Upper lobe of left lung (tissue), 6 donors: ENCODE results near the gene RBM44. TPM values are rescaled to one million over a fixed set of nuclear protein-coding genes. Genes with fewer than 3 reads are reported as not detected.

Experiments used
- ATAC-seq, 2 donors: fragments of 200-7000 bp; cut with Tn5 transposase; one replicate each; pipeline ENCODE4 v1.9.1; 2022; ENCODE audit warnings: mild to moderate bottlenecking in 2 of 2, moderate library complexity in 2 of 2; ENCODE audit not compliant: low FRiP score in 2 of 2
- DNase-seq, 2 donors: peaks; one replicate each; pipeline ENCODE4 v3.0.0-alpha.2; 2019 to 2020
- H3K27ac ChIP-seq, 4 donors: fragments of 200-600 bp; sonication (generic); one replicate each; pipeline ENCODE4 v1.5.1; 2016 to 2019
- H3K27me3 ChIP-seq, 4 donors: fragments of 200-600 bp; sonication (generic); one replicate each; pipeline ENCODE4 v1.5.1; 2017 to 2019
- H3K36me3 ChIP-seq, 4 donors: fragments of 200-600 bp; sonication (generic); one replicate each; pipeline ENCODE4 v1.5.1; 2016 to 2019
- H3K4me1 ChIP-seq, 4 donors: fragments of 200-600 bp; sonication (generic); one replicate each; pipeline ENCODE4 v1.5.1; 2018 to 2019
- H3K4me3 ChIP-seq, 4 donors: fragments of 200-600 bp; sonication (generic); one replicate each; pipeline ENCODE4 v1.5.1; 2017 to 2019; ENCODE audit warnings: mild to moderate bottlenecking in 2 of 4, moderate library complexity in 1 of 4
- H3K9me3 ChIP-seq, 4 donors: fragments of 200-600 bp; sonication (generic); one replicate each; pipeline ENCODE4 v1.5.1; 2018 to 2019
- EP300 ChIP-seq, 4 donors: sonication (generic); formaldehyde crosslinking; IDR thresholded peaks; one replicate each; pipeline ENCODE4 v1.5.1; 2017; ENCODE audit warnings: antibody characterized with exemption in 4 of 4, control low read depth in 2 of 4
- POLR2A ChIP-seq, 4 donors: fragments of 450-650 bp; IDR thresholded peaks; one replicate each; pipeline ENCODE4 v1.5.1; 2016 to 2017; ENCODE audit warnings: antibody characterized with exemption in 4 of 4, mild to moderate bottlenecking in 2 of 4
- POLR2AphosphoS5 ChIP-seq, 2 donors: sonication (generic); formaldehyde crosslinking; IDR thresholded peaks; one replicate each; pipeline ENCODE4 v1.5.1; 2017; ENCODE audit warnings: antibody characterized with exemption in 2 of 2
- WGBS, 2 donors: methylation state at CpG; one replicate each; pipeline ENCODE4 v1.1.5; 2017 to 2018; 5-methylcytosine and 5-hydroxymethylcytosine counted together
- total RNA-seq, 6 donors: library from RNA; depleted of rRNA in 4 of 6; stranded (reverse); fragments of >200 nt in 4 of 6; gene quantifications; one replicate each; pipeline versions ENCODE4 v1.1.0 to v1.2.1, GENCODE V29; 2016 to 2021
- TF ChIP-seq, protein P1 (sequence below), 6 experiments: fragments of 450-650 bp in 4 of 6; fragments of 200-600 bp in 2 of 6; sonication (generic) in 2 of 6; IDR thresholded peaks; one replicate each; pipeline ENCODE4 v1.5.1; 2016 to 2019; ENCODE audit warnings: antibody characterized with exemption in 6 of 6
- donor health status: DM: no; HTN: no; CAD: no; lungs with moderate emphysema.
- donor health status: DM: no; HTN: yes; CAD: no; lungs with severe emphysema.

RBM44 gene
- total RNA-seq, 6 donors from 2014 or later: 0.44 to 2.8 (median 1.5) TPM

DNA sequence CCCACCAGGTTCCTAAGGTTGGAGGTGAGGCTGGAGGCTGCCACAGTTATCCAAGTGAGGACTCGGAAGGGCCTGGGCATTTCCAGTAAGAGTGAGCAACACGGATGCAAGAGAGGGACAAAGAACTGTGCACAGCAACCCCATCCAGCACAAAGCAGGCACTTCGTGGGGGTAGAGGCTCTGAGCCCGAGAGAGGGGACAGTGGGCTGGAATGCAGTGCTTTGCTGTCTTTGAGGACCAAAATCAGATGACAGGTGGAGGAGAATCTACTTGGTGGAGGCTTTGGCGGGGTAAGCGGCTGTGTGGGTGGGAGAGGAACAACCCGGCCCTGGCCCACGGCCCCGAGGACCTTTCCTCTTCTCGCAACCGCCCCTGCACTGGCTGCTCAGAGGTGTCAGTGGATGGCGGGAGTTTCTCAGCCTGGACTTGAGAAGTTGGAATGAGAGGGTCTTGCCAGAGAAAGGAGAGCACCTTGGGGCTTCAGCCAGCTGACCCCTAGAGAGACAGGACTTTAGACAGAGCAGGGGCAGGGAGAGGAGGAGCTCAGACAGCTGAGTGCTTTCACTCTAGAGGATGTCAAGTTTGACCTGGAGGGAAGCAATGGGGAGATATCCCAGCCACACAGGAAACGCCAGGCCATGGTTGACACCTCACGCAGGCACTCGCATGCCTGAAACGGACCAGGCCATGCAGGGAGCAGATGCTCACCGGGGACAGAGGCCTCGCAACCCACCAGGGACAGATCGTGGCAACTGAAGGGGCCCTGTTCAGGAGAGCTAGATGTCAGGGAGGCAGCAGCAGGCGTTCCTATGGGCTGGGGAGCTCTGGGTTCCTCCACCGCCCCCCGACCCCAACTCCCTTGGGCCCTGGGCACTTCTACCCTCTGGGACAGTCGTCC, 72.4 kb downstream of the RBM44 start:
- no peak overlapping the region for H3K4me3 ChIP-seq
- no peak for DNase-seq
- ATAC-seq: no peak
- H3K27me3 ChIP-seq: no peaks in the 10 kb centered on the region
- TF ChIP-seq, protein P1, sequence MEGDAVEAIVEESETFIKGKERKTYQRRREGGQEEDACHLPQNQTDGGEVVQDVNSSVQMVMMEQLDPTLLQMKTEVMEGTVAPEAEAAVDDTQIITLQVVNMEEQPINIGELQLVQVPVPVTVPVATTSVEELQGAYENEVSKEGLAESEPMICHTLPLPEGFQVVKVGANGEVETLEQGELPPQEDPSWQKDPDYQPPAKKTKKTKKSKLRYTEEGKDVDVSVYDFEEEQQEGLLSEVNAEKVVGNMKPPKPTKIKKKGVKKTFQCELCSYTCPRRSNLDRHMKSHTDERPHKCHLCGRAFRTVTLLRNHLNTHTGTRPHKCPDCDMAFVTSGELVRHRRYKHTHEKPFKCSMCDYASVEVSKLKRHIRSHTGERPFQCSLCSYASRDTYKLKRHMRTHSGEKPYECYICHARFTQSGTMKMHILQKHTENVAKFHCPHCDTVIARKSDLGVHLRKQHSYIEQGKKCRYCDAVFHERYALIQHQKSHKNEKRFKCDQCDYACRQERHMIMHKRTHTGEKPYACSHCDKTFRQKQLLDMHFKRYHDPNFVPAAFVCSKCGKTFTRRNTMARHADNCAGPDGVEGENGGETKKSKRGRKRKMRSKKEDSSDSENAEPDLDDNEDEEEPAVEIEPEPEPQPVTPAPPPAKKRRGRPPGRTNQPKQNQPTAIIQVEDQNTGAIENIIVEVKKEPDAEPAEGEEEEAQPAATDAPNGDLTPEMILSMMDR (IDR thresholded peaks at IDR 0.05): no peak
- TF ChIP-seq EP300 (IDR thresholded peaks at IDR 0.05): no peak
- no peak for TF ChIP-seq POLR2AphosphoS5 (IDR thresholded peaks at IDR 0.05)
- no peak for TF ChIP-seq POLR2A (IDR thresholded peaks at IDR 0.05)
- H3K4me1 ChIP-seq: peaks cover 0 to 7% (median 0%) of the 10 kb centered on the region in 4 donors
- H3K9me3 ChIP-seq: no peaks in the 10 kb centered on the region
- no peak overlapping the region for H3K27ac ChIP-seq
- WGBS, 2 donors: 76 to 79% methylated on average over 21 to 23 of the region's 23 CpGs
- H3K36me3 ChIP-seq: no peaks in the 10 kb centered on the region

DNA sequence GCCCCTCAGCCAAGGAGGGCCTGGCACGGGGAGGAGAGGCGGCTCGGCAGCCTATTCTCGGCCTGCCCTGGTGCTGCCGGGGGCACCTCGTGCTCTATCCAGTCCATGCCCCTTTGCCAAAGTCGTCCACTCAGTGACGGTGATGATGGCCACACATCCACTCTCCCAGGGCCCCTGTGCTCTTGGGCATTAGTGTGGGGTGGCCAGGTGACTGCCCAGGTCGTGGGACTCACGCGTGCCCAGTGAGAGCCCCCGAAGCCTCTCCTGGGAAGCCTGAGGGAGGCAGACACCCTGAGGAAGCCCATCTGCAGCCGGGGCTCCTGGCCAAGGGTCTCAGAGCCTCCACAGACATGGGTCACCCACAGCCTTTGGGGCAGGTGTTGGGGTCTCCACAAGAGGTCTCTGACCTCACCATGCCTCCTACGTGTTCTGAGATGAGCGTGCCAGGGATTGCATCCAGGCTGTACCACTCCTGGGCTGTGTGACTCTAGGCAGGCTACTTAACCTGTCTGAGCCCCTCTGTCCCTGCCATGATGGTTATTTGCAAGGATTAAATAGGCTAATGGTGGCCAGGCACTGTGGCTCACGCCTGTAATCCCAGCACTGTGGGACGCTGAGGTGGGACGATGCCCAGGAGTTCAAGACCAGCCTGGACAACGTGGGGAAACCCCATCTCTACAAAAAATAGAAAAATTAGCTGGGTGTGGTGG, 73.8 kb downstream of the RBM44 start:
- peaks cover 0 to 7% (median 0%) of the 10 kb centered on the region in 4 donors for H3K4me1 ChIP-seq
- H3K36me3 ChIP-seq: no peaks in the 10 kb centered on the region
- ATAC-seq: no peak
- no peak overlapping the region for H3K4me3 ChIP-seq
- DNase-seq: peak in 1 of 2 donors; percentile 56
- H3K27me3 ChIP-seq: no peaks in the 10 kb centered on the region
- WGBS, 2 donors: 75 to 89% methylated on average over 9 to 15 of the region's 19 CpGs
- TF ChIP-seq, protein P1 (IDR thresholded peaks at IDR 0.05): no peak
- no peak for TF ChIP-seq EP300 (IDR thresholded peaks at IDR 0.05)
- TF ChIP-seq POLR2AphosphoS5 (IDR thresholded peaks at IDR 0.05): no peak
- no peak for TF ChIP-seq POLR2A (IDR thresholded peaks at IDR 0.05)
- no peaks in the 10 kb centered on the region for H3K9me3 ChIP-seq
- H3K27ac ChIP-seq: no peak overlapping the region

DNA sequence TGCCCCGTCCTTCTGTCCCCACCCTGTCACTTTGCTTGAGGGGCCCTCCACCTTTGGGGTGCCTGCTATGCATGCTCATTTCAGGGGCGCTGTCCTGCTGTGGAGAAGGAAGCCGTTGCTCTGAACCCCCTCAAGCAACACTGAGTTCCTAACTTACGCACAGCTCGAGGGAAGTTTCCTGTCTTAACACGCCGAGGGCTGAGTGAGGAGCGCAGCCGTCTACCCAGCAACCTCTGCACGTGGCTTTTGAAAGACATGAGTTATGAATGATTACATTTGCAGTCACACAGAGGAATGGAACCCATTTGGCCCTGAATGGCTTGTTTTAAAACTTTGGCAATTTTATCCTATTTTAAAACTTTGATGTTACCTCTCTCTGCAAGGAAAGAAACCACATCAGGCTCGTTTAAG, 74.8 kb downstream of the RBM44 start:
- Histone ChIP-seq H3K36me3 (no peaks in the 10 kb centered on the region), H3K9me3 (no peaks in the 10 kb centered on the region), H3K27ac (no peak overlapping the region), H3K4me3 (no peak overlapping the region), H3K4me1 (peaks cover 0 to 7% (median 0%) of the 10 kb centered on the region in 4 donors), H3K27me3 (no peaks in the 10 kb centered on the region)
- WGBS, 2 donors: 39 to 41% methylated on average over 10 to 11 of the region's 11 CpGs
- no peak for DNase-seq
- no peak for TF ChIP-seq POLR2A (IDR thresholded peaks at IDR 0.05)
- no peak for TF ChIP-seq EP300 (IDR thresholded peaks at IDR 0.05)
- TF ChIP-seq, protein P1 (IDR thresholded peaks at IDR 0.05): no peak
- no peak for TF ChIP-seq POLR2AphosphoS5 (IDR thresholded peaks at IDR 0.05)
- no peak for ATAC-seq

DNA sequence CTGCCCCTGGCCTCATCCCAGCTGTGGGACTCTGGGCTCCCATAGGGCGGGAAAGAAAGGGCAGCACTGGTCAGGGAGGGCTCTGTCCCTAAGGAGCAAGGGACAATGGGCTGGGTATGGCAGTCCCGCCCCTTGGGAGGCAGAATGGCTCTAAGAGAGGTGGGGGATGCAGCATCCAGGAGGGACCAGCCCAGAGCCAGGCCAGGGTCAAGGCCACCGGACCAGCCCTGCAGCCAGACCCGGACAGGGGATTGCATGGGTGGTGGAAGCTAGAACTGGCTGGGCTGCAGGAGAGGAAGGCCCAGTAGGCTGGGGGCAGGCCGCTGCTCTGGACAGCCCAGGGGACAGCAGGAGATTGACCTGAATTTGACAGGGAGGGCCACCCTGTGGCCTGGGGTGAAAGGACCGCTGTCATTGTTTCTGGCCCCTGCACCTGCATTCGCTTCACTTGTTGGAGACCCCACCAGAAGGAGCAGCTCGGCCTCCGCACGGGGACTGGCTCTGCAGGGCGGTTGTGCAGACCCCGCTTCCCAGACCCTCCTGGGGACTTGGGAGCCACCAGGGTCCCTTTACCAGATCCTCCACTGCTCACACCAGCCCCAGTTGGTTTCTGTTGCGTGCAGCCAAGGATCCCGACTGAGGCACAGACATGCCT, 75.4 kb downstream of the RBM44 start:
- H3K27ac ChIP-seq: no peak overlapping the region
- 90 to 91% methylated on average over 3 to 11 of the region's 14 CpGs for WGBS, 2 donors
- no peaks in the 10 kb centered on the region for H3K36me3 ChIP-seq
- TF ChIP-seq, protein P1 (IDR thresholded peaks at IDR 0.05): no peak
- TF ChIP-seq EP300 (IDR thresholded peaks at IDR 0.05) (no peak), POLR2AphosphoS5 (IDR thresholded peaks at IDR 0.05) (no peak), POLR2A (IDR thresholded peaks at IDR 0.05) (no peak)
- DNase-seq (peak in 1 of 2 donors; percentile 65), ATAC-seq (no peak)
- no peaks in the 10 kb centered on the region for H3K27me3 ChIP-seq
- H3K4me3 ChIP-seq: no peak overlapping the region
- peaks cover 0 to 7% (median 0%) of the 10 kb centered on the region in 4 donors for H3K4me1 ChIP-seq
- H3K9me3 ChIP-seq: no peaks in the 10 kb centered on the region
